ENCODE data around the gene PRB4.
"Not testable (repeated sequence)": the region's sequence is repeated elsewhere in the genome, so short reads cannot be mapped to it uniquely, and the experiment has no call there.

The PRB4 gene

DNA sequence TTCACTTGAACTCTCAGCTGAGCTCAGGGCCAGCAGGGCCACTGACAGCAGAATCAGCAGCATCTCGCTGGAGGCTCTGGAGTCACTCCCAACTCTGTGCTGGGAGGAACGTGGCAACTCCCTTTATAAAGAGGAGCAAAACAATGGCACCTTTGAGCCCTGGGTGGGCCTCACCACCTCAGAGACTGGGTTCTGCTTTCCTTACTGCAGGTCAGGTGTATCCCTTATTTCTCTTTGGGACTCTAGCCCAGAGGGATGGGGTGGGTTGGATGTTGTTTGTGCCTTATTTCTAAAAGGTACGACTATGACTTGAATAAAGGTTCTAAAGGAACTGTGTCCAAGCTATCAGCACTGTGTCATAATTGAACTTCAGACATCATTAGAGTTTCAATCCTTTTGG is at the start of gene PRB4:
PRB4 (minus strand) TSS at position 101 of the 400 bp plus-strand sequence; CDS start at position 63, 38 bp downstream.
- no peak for DNase-seq

DNA sequence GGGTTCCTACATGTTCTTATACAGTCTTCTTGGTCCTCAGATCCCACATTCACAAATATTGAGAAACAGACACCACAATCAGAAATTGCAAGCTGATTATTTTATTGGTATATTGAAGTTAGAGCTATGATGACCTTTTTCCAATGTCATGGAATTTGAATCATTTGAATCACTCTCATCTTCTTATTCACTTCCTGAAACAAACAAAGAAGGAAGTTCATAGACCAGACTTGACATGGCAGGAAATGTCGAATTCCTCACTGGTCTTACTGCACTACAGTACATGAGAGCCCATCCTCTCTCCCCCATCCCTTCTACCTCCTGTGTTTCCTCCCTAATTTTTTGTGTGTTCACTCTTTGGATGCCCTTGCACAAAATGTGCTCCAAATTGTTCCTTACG is 41.5 kb upstream of the PRB4 start:
- not testable (repeated sequence) for DNase-seq

DNA sequence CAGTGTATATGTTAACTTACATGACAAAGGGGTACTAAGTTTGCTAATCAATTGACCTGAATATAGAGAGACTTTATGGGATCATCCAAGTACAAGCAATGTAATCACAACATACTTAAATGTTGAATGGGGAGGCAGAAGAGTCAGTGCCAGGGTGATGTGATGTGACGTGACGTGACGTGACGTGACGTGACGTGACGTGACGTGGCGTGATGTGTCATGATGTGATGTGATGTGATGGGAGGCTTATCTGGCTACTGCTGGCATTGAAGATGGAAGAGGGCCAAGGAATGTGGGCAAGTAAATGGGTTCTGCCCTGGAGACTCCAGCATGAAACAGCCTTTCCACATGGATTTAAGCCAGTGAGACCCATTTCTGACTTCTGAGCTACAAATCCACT is 38.2 kb upstream of the PRB4 start:
- no peak for DNase-seq

DNA sequence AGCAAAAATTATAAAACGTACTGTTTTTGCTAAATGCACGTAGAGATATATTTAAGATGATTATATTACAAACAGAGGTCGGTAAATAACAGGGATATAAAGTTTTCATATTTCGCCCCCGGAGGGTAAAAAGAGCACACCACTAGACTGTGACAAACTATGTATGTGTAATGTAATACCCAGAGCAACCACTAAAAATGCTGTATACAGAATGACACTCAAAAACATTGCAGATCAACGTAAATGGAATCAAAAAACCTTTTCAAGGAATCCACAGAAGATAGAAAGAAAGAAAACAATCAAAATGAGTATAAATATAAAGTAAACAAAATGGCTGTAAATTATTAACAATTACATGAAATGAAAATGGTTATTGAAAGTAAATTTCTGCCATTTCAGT is 37.6 kb upstream of the PRB4 start:
- peak; percentile 18 to 47 for DNase-seq

DNA sequence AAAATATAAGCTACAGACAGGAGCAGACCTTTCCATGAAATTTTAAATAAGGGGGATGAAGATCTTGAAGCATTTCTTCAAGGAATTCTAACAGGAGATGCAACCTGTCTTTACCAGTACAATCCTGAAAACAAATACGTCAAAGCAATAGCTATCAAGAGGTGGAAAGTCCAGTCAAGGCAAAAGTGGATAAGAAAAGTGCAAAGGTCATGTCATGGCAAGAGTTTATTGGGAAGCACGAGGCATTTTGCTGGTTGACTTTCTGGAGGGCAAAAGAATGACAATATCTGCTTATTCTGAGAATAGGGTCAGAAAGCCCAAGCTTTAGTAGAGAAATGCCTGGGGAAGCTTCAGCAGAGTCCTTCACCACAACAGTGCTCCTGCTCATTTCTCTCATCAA is 34.3 kb upstream of the PRB4 start:
- DNase-seq = no peak

DNA sequence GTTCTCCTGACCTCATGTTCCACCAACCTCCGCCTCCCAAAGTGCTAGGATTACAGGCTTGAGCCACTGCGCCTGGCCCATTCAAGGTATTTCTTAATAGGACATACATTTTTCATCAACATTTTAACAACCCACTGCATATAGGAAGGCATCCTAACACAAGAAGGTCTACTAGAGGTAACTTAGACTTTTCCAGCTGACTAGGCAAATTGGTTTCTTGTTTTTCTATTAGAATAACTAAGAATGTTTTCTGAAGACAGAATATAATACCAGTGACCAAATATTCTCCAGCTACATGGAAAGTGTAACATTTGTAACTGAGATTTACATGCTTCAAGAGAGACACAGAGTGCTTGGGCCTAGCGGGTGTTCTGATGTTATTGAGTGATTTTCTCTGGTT is 14.2 kb upstream of the PRB4 start:
- DNase-seq = no peak

DNA sequence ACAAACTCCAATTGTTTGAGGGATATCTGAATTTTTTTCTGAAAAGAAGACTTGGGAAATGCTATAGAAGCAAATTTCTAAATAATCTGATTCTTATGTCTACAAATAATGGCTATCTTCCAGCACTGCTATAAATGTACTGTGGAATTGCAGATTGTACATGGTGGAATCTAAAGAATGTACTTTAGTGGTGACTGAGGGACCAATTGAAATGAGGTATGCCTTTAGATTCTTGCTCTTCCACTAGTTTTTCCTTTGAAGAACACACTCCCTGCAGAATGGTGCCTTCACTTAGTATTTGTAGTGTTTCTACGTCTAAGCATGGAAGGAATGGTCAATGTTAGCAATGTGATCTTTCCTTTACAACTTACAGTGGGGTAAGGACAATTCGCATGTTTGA is 11.7 kb upstream of the PRB4 start:
- DNase-seq = no peak

DNA sequence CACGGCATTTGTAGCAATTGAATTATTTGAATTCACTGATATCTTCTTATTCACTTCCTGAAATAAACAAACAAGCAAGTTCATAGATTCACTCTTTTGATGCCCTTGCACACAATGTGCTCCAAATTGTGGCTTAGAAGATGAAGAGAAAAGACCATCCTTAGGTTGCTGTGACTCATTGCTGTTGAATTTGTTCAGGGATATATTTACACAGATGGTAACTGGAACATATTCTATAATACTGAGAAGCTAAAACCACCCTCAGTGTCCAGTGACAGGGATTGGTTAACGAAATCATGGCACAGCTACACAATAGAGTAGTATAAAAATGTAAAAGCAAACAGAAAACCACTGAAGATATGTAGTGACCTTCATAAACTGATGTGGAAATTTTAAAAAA is 3.1 kb downstream of the PRB4 start:
- DNase-seq = no peak

DNA sequence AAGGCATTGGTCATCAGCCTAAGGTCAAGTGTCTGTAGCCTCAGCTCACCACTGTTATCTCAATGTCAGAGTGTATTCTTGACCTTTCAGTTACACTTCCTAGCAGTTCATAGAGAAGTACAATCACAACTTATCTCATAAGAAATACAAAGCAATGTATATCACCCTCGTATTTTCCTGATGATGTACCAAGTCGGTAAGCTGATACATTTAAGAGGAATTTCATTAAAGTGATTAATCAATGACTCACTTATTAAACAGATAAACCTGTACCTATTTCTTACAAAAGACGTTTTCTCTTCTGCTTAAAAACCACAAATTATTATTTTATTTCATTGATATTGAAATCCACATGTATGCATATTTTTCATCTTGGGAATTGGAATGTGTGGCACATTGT is 36.8 kb downstream of the PRB4 start:
- DNase-seq = no peak

DNA sequence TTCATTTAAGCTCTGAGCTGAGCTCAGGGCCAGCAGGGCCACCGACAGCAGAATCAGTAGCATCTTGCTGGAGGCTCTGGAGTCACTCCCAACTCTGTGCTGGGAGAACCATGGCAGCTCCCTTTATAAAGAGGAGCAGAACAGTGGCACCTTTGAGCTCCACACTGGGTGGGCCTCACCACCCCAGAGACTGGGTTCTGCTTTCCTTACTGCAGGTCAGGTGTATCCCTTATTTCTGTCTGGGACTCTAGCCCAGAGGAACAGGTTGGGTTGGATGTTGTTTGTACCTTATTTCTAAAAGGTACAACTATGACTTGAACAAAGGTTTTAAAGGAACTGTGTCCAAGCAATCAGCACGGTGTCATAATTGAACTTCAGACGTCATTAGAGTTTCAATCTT is 40.6 kb downstream of the PRB4 start, which contains the start of gene PRB3:
PRB3 (minus strand) TSS at position 101 of the 400 bp plus-strand sequence; CDS start at position 63, 38 bp downstream.
- DNase-seq = no peak

DNA sequence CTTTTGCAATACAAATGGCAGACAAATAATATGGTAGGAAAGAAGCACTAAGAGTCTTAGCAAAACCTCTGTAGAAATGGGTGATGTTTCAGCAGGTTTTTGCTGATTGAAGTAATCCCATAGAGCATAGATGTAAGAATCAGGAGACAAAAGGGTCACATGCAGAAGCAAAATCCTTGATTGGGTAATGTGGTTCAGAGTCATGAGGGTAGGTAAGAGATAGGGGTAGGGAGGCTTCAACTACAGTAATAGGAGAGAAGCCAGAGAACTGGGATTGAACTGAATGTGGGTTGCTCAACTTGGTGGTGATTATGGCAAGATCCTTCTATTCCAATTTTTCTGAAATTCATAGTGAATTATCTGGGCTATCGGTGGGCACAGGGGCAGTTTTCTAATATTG is 45.7 kb downstream of the PRB4 start:
- no peak for DNase-seq

Measured in Kasumi-1 (cell line).